Mesodermal cell (in vitro differentiated cells): Measurements from ENCODE around the gene DTNA.

Experiments
- H3K27ac ChIP-seq: 2 replicates; pipeline ENCODE4 v1.7.0; 2013; ENCODE audit warnings: mild to moderate bottlenecking, low read depth, low read length, moderate library complexity; ENCODE audit not compliant: severe bottlenecking
- H3K36me3 ChIP-seq: 2 replicates; pipeline ENCODE4 v1.7.1; 2013; ENCODE audit warnings: mild to moderate bottlenecking, low read length, moderate library complexity; ENCODE audit not compliant: control insufficient read depth, insufficient read depth
- H3K4me1 ChIP-seq: one replicate; pipeline ENCODE4 v1.7.1; 2013; ENCODE audit warnings: mild to moderate bottlenecking, low read length; ENCODE audit not compliant: insufficient read depth, control insufficient read depth, poor library complexity, severe bottlenecking
- H3K4me3 ChIP-seq: 2 replicates; pipeline ENCODE4 v1.7.0; 2013; ENCODE audit warnings: low read length, control low read depth, mild to moderate bottlenecking; ENCODE audit not compliant: insufficient read depth, poor library complexity, severe bottlenecking; ENCODE audit errors: extremely low read depth
- H3K9me3 ChIP-seq: 2 replicates; pipeline ENCODE4 v1.7.1; 2013; ENCODE audit warnings: mild to moderate bottlenecking, low read length, moderate library complexity; ENCODE audit not compliant: control insufficient read depth
- WGBS, 2 experiments: methylation state at CpG; one replicate each; pipeline ENCODE4 v1.1.5; 2013; ENCODE audit warnings: missing lambda C conversion rate in 2 of 2; ENCODE audit not compliant: insufficient coverage in 2 of 2; 5-methylcytosine and 5-hydroxymethylcytosine counted together

Gene DTNA

GRCh38 chr18:34870555-34871310 lies 160.6 kb downstream of the DTNA start:
- Histone ChIP-seq H3K27ac (no peak overlapping the region), H3K4me1 (peaks cover 4% of the 10 kb centered on the region), H3K9me3 (no peaks in the 10 kb centered on the region), H3K36me3 (no peaks in the 10 kb centered on the region), H3K4me3 (no peak overlapping the region)
- 73 to 93% methylated on average over 3 of the region's 5 CpGs for WGBS, 2 experiments

- Histone ChIP-seq H3K27ac (no peak overlapping the region), H3K36me3 (no peaks in the 10 kb centered on the region), H3K4me1 (peaks cover 4% of the 10 kb centered on the region), H3K9me3 (no peaks in the 10 kb centered on the region), H3K4me3 (no peak overlapping the region)
- 83% methylated on average over 1 to 2 of the region's 2 CpGs for WGBS, 2 experiments
Observed at GRCh38 chr18:34871435-34871834, 161.3 kb downstream of the DTNA start.

- no peaks in the 10 kb centered on the region for H3K9me3 ChIP-seq
- WGBS, 2 experiments, result 80% methylated on average over 1 of the region's 1 CpG; no CpG with 5 or more reads in 1 of the 2 experiments
- H3K27ac ChIP-seq, result no peak overlapping the region
- H3K36me3 ChIP-seq, result no peaks in the 10 kb centered on the region
- no peak overlapping the region for H3K4me3 ChIP-seq
- peaks cover 4% of the 10 kb centered on the region for H3K4me1 ChIP-seq
Observed at GRCh38 chr18:34872066-34872465, 162.0 kb downstream of the DTNA start.

GRCh38 chr18:34873986-34874580 lies 164.0 kb downstream of the DTNA start:
- Histone ChIP-seq H3K9me3 (no peaks in the 10 kb centered on the region), H3K36me3 (peaks cover 8% of the 10 kb centered on the region), H3K4me1 (peaks cover 4% of the 10 kb centered on the region), H3K4me3 (no peak overlapping the region), H3K27ac (no peak overlapping the region)
- WGBS, 2 experiments, result 100% methylated on average over 1 of the region's 2 CpGs; no CpG with 5 or more reads in 1 of the 2 experiments

- H3K4me3 ChIP-seq, result no peak overlapping the region
- peaks cover 4% of the 10 kb centered on the region for H3K4me1 ChIP-seq
- no peaks in the 10 kb centered on the region for H3K9me3 ChIP-seq
- WGBS, 2 experiments, result 100% methylated on average over 2 to 3 of the region's 7 CpGs
- no peak overlapping the region for H3K27ac ChIP-seq
- H3K36me3 ChIP-seq, result peaks cover 8% of the 10 kb centered on the region
Observed at GRCh38 chr18:34875150-34875549, 165.1 kb downstream of the DTNA start.

- Histone ChIP-seq H3K4me3 (no peak overlapping the region), H3K27ac (no peak overlapping the region), H3K9me3 (no peaks in the 10 kb centered on the region), H3K36me3 (peaks cover 17% of the 10 kb centered on the region), H3K4me1 (peaks cover 2% of the 10 kb centered on the region)
- 80% methylated on average over 1 of the region's 1 CpG; no CpG with 5 or more reads in 1 of the 2 experiments for WGBS, 2 experiments
Observed at GRCh38 chr18:34880403-34880802, 170.3 kb downstream of the DTNA start.

- 80% methylated on average over 2 of the region's 3 CpGs; no CpG with 5 or more reads in 1 of the 2 experiments for WGBS, 2 experiments
- Histone ChIP-seq H3K4me1 (peaks cover 2% of the 10 kb centered on the region), H3K27ac (no peak overlapping the region), H3K36me3 (peaks cover 17% of the 10 kb centered on the region), H3K9me3 (no peaks in the 10 kb centered on the region), H3K4me3 (no peak overlapping the region)
Observed at GRCh38 chr18:34880882-34881834, 171.1 kb downstream of the DTNA start.

- WGBS, 2 experiments, result 91 to 100% methylated on average over 5 of the region's 6 CpGs
- Histone ChIP-seq H3K27ac (no peak overlapping the region), H3K36me3 (peaks cover 9% of the 10 kb centered on the region), H3K4me3 (no peak overlapping the region), H3K9me3 (no peaks in the 10 kb centered on the region), H3K4me1 (peaks cover 2% of the 10 kb centered on the region)
Observed at GRCh38 chr18:34884436-34884835, 174.3 kb downstream of the DTNA start.

- WGBS, 2 experiments, result no CpG with 5 or more reads among the region's 1 CpG
- Histone ChIP-seq H3K4me3 (no peak overlapping the region), H3K9me3 (peaks cover 4% of the 10 kb centered on the region), H3K27ac (no peak overlapping the region), H3K4me1 (peaks cover 2% of the 10 kb centered on the region), H3K36me3 (peaks cover 9% of the 10 kb centered on the region)
Observed at GRCh38 chr18:34886177-34886576, 176.1 kb downstream of the DTNA start.

- peaks cover 7% of the 10 kb centered on the region for H3K9me3 ChIP-seq
- no peaks in the 10 kb centered on the region for H3K4me1 ChIP-seq
- WGBS, 2 experiments, result 100% methylated on average over 2 of the region's 4 CpGs; no CpG with 5 or more reads in 1 of the 2 experiments
- H3K27ac ChIP-seq, result no peak overlapping the region
- H3K4me3 ChIP-seq, result no peak overlapping the region
- peaks cover 2% of the 10 kb centered on the region for H3K36me3 ChIP-seq
Observed at GRCh38 chr18:34887881-34888580, 177.9 kb downstream of the DTNA start.
